ENCODE measurements around the gene TSPEAR.

- TF ChIP-seq CTCF (IDR thresholded peaks at IDR 0.05; ENCODE audit: insufficient read depth, low read length, poor library complexity, severe bottlenecking), result no peak
- TF ChIP-seq EZH2phosphoT487 (conservative IDR thresholded peaks at IDR 0.05; ENCODE audit: low read length), result no peak
Measured at GRCh38 chr21:44521301-44521927, 190.0 kb downstream of the TSPEAR start.

All from SU-DHL-6 (cell line).